Bronchial epithelial cell (primary cell): ENCODE results near the gene PRPH2. TPM values are rescaled to one million over a fixed set of nuclear protein-coding genes. Genes with fewer than 3 reads are reported as not detected.
"Not testable (repeated sequence)": the region's sequence is repeated elsewhere in the genome, so short reads cannot be mapped to it uniquely, and the experiment has no call there.

Source experiments
- DNase-seq: peaks from one replicate; pipeline ENCODE4 v3.0.0-alpha.2; 2010; ENCODE audit warnings: low read depth
- FAIRE-seq: peaks from 2 replicates; lab custom pipeline; 2011; peaks lifted over from hg19 to GRCh38; lab: Jason Lieb, UNC
- H3K27me3 ChIP-seq: 2 replicates; pipeline ENCODE4 v1.5.1; 2011; ENCODE audit warnings: low read length; ENCODE audit not compliant: control insufficient read depth, insufficient read depth
- H3K36me3 ChIP-seq: 2 replicates; pipeline ENCODE4 v1.5.1; 2011; ENCODE audit warnings: low read length; ENCODE audit not compliant: control insufficient read depth, insufficient read depth
- H3K4me3 ChIP-seq: 2 replicates; pipeline ENCODE4 v1.5.1; 2011; ENCODE audit warnings: mild to moderate bottlenecking, low read depth, low read length, control low read depth
- CTCF ChIP-seq: IDR thresholded peaks from 2 replicates; pipeline ENCODE4 v1.5.1; 2011; ENCODE audit warnings: mild to moderate bottlenecking, moderate library complexity, low read length, control low read depth, inconsistent platforms; ENCODE audit not compliant: insufficient read depth, severe bottlenecking
- total RNA-seq: library from RNA; depleted of rRNA; stranded (reverse); fragments of >200 nt; gene quantifications from 2 replicates; pipeline ENCODE4 v1.2.1, GENCODE V29; 2014

Gene PRPH2
- total RNA-seq, 1 donor from 2014 or later = not detected

GRCh38 chr6:42689371-42689770, 33.0 kb downstream of the PRPH2 start:
- no peak for TF ChIP-seq CTCF
- FAIRE-seq (no peak), DNase-seq (no peak)
- peaks cover 13% of the 10 kb centered on the region for H3K36me3 ChIP-seq
- H3K4me3 ChIP-seq = no peak overlapping the region
- no peaks in the 10 kb centered on the region for H3K27me3 ChIP-seq

- FAIRE-seq (no peak), DNase-seq (no peak)
- Histone ChIP-seq H3K36me3 (peaks cover 11% of the 10 kb centered on the region), H3K4me3 (no peak overlapping the region), H3K27me3 (no peaks in the 10 kb centered on the region)
- TF ChIP-seq CTCF = no peak
These were observed 34.1 kb downstream of the PRPH2 start for GRCh38 chr6:42688281-42688680.

- DNase-seq (no peak), FAIRE-seq (no peak)
- H3K36me3 ChIP-seq = peaks cover 28% of the 10 kb centered on the region
These were observed 43.0 kb downstream of the PRPH2 start for GRCh38 chr6:42679358-42679757.

GRCh38 chr6:42674780-42675179, 47.6 kb downstream of the PRPH2 start:
- no peak for FAIRE-seq
- DNase-seq = no peak
- TF ChIP-seq CTCF = no peak
- Histone ChIP-seq H3K36me3 (peaks cover 18% of the 10 kb centered on the region), H3K27me3 (no peaks in the 10 kb centered on the region), H3K4me3 (no peak overlapping the region)

More at GRCh38 chr6:42679358-42679757, 43.0 kb downstream of the PRPH2 start:
- Histone ChIP-seq H3K4me3 (no peak overlapping the region), H3K27me3 (no peaks in the 10 kb centered on the region)
- no peak for TF ChIP-seq CTCF

- H3K4me3 ChIP-seq, H3K27me3 ChIP-seq, FAIRE-seq: not testable (repeated sequence)
- H3K36me3 ChIP-seq = peaks cover 21% of the 10 kb centered on the region
- peak; percentile 36 for DNase-seq
These were observed 48.0 kb downstream of the PRPH2 start for GRCh38 chr6:42674368-42674767.

GRCh38 chr6:42664718-42665117, 57.7 kb downstream of the PRPH2 start:
- no peak overlapping the region for H3K4me3 ChIP-seq
- FAIRE-seq (no peak), DNase-seq (no peak)
- TF ChIP-seq CTCF = no peak
- no peaks in the 10 kb centered on the region for H3K27me3 ChIP-seq
- peaks cover 13% of the 10 kb centered on the region for H3K36me3 ChIP-seq
